IMR-90 (cell line): ENCODE results near the gene NUP93.

Source experiments
- BHLHE40 ChIP-seq: fragments of 150-350 bp; IDR thresholded peaks from 2 replicates; pipeline ENCODE4 v1.6.1; 2016; ENCODE audit warnings: mild to moderate bottlenecking, low read depth, low read length
- CTCF ChIP-seq: conservative IDR thresholded peaks from 2 replicates; pipeline ENCODE4 v1.5.1; 2012; ENCODE audit warnings: mild to moderate bottlenecking, low read depth, low read length, improper control_type of control experiment
- NFE2L2 ChIP-seq: fragments of 150-350 bp; IDR thresholded peaks from 2 replicates; pipeline ENCODE4 v1.6.1; 2016; ENCODE audit warnings: low read depth, mild to moderate bottlenecking, low read length
- POLR2A ChIP-seq: IDR thresholded peaks from 2 replicates; pipeline ENCODE4 v1.6.1; 2012; ENCODE audit warnings: mild to moderate bottlenecking, low read depth, low read length
- RAD21 ChIP-seq: IDR thresholded peaks from 2 replicates; pipeline ENCODE4 v1.6.1; 2012; ENCODE audit warnings: low read length, improper control_type of control experiment
- RCOR1 ChIP-seq: IDR thresholded peaks from 2 replicates; pipeline ENCODE4 v1.6.1; 2012; ENCODE audit warnings: mild to moderate bottlenecking, low read length, improper control_type of control experiment; ENCODE audit not compliant: insufficient replicate concordance

GRCh38 chr16:56777001-56777400, 47.1 kb downstream of the NUP93 start:
- TF ChIP-seq CTCF: no peak
- TF ChIP-seq RCOR1: no peak
- no peak for TF ChIP-seq POLR2A
- no peak for TF ChIP-seq RAD21
- TF ChIP-seq NFE2L2: no peak
- TF ChIP-seq BHLHE40: no peak
